ENCODE results near the gene FOXI1.
"Not testable (repeated sequence)": the region's sequence is repeated elsewhere in the genome, so short reads cannot be mapped to it uniquely, and the experiment has no call there.

FOXI1 gene

GRCh38 chr5:170094329-170094728 lies 11.4 kb upstream of the FOXI1 start:
- not testable (repeated sequence) for DNase-seq

DNA sequence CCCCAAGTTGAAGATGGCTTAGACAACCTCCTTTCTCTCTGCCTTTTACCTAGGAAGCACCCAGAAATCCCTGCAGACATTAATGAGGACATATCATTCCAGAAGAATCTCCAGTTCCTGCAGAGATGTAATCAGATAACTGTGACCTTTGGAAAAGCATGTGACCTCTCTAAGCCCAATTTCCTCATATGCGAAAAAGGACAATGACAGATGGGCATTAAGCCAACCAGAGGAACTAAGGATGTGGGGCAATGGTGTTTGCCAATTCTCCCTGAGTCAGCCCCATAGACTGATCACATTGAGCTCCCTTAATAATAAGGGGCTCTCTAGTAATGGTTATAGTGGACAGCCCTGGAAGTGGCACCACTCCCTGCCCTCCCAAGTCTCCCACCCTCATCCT lies 10.1 kb upstream of the FOXI1 start:
- no peak for DNase-seq

DNA sequence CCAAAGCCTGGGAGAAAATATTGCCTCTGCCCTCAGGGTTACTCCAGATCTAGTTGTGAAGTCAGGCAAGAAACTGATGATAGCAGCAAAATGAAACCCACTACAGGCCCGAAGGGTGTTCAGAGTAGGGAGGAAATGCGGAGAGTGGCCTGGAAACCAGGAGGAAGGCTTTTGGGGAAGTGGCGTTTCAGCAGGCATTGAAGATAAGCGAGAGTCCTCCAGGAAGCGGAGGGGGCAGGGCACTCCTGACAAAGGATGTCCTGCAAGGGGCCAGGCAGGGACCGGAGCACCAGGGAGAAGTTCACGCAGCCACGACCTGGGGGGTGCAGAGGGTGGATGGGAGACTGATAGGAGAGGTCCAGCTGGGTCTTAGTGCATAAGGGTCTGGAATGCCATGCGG lies 7.8 kb upstream of the FOXI1 start:
- DNase-seq, result no peak

GRCh38 chr5:170100066-170100943 lies 5.4 kb upstream of the FOXI1 start:
- DNase-seq, result peak; percentile 11

DNA sequence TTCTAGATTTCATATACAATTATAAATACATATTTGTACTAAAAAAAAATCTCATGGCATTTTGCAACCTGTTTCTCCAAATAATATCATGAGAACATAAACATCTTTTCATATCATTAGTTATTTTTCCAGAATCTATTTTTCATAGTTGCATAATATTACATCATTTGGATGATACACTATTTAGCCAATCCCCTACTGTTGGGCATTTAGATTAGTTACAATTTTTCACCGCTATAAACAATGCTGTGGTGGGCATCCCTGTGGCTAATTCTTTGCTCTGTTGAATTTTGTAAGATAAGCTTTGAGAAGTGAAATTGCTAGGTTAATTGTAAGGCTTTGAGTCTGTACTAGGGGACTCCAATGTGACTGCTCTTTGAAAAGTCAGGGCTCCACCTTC lies 2.2 kb upstream of the FOXI1 start:
- DNase-seq, result no peak

GRCh38 chr5:170104299-170104698 lies 1.4 kb upstream of the FOXI1 start:
- DNase-seq, result no peak

DNA sequence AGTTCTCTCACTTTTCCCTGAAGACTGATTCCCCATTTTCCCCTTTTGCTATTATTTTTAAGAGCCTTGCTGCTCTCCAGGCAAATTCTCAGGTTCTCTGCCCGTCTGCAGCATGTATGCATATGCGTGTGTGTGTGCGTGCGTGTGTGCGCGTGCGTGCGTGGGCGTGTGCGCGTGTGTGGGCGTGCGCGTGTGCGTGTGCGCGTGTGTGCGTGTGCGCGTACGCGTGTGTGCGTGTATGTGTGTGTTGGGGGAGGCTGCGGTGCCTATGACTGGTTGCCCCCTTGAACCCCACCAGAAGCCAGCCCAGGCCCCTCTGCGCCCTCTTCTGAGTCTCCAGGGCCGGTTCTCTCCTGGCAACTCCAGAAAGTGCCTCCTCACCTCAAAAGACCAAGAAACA lies 987 bp upstream of the FOXI1 start:
- no peak for DNase-seq

GRCh38 chr5:170107674-170108073 lies 2.0 kb downstream of the FOXI1 start:
- no peak for DNase-seq

- no peak for DNase-seq
Observed at GRCh38 chr5:170108266-170108785, 2.6 kb downstream of the FOXI1 start.

DNA sequence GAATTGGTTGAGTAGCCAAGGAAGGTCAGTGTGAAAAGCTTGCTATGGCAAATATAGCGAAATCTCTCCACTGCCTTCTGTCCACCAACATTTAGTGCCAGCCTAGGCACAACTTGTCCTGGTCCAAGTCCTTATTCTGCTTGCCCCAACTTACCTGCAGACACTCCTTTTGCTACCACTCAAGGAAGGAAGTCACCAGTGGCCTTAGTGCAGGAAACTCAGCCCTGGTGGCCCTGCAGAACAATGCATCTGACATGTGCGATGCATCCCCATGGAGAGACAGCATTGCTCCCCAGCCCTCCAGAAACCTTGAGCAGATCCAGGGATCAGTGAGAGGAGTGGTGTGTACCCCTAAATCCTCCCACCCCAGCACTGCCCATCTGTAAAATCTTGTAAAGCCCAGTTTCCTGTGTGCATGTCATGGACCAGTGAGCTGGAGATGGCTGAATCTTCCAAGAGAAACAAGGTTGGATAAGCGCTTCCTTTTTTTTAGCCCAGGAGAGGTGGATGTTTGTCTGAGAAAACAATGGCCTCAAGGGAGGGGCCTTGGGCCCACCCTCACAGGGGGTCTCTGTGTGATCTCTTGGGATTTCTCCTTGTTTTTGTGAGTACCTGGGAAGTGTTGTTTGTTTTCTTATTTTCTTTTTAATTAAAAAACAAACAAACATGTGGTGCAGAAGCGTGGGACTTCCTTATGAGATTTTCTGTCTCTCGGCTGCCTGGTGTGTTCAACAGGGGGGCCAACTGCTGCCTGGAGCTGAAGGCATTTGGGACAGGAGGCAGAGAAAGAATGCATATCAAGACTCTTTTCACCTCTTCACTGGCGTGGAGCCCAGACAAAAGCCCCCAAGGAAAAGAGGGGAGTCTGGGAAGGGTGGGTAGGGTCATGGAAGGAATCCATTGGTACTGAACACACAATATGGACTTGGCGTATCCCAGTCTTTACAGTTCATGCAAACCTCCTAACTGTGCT lies 3.6 kb downstream of the FOXI1 start:
- no peak for DNase-seq

- no peak for DNase-seq
Observed at GRCh38 chr5:170110403-170111087, 4.8 kb downstream of the FOXI1 start.

DNA sequence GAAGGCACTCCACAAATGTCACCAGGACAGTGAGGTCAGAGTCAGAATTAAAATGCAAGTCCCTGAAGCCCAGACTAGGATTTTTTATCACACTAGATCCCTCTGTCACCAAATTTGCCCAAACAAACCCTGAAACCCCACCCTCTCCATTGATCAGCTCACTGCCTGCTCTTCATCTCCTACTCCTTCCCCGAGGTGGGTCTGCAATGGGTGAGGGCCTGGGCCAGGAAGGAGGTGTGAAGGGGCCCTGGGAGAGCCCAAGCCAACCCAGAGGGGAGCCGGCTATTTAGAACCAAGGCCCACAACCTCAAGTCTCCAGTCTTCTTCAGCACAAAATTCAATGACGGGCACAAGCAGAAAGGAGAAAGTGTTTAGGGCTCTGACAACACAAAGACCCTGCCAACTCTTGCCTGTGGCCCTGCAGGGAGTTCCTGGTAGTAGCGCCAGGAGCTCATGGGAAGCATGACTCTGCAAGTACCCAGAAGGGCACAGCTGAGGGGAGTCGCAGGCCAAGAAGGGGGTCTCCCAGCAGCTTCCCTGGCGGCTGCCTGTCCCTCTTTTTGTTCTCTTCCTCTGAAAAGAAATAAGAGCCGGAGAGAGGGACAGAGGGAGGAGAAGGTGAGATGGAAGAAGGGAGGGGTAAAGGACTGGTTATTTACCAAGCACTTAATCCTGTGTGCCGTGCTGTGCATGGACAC lies 5.5 kb downstream of the FOXI1 start:
- DNase-seq, result no peak

- no peak for DNase-seq
Observed at GRCh38 chr5:170112876-170113521, 7.3 kb downstream of the FOXI1 start.

GRCh38 chr5:170113522-170113900 lies 7.8 kb downstream of the FOXI1 start:
- DNase-seq, result peak; percentile 65

GRCh38 chr5:170114271-170114670 lies 8.6 kb downstream of the FOXI1 start:
- no peak for DNase-seq

GRCh38 chr5:170115925-170116324 lies 10.2 kb downstream of the FOXI1 start:
- DNase-seq, result no peak

- DNase-seq, result no peak
Observed at GRCh38 chr5:170117736-170118135, 12.0 kb downstream of the FOXI1 start.

- no peak for DNase-seq
Observed at GRCh38 chr5:170120576-170120975, 14.9 kb downstream of the FOXI1 start.

- no peak for DNase-seq
Observed at GRCh38 chr5:170121321-170121720, 15.6 kb downstream of the FOXI1 start.

- DNase-seq, result no peak
Observed at GRCh38 chr5:170126061-170126460, 20.4 kb downstream of the FOXI1 start.

DNA sequence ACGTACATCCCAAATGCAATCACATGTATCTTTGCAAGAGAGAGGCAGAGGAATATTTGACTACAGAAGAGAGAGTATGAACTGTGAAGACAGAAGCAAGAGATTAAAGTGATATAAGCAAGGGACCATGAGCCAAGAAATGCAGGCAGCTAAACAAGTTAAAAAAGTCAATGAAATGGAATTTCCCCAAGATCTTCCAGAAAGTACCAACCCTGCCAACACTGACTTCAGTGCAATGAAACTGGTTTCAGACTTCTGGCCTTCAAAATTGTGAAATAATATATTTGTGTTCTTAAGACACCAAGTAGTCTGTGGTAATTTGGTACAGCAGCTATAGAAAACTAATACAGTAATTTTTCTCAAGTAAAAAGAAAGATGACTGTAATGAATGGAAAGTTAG lies 20.9 kb downstream of the FOXI1 start:
- DNase-seq, result no peak

- DNase-seq, result no peak
Observed at GRCh38 chr5:170131235-170131634, 25.5 kb downstream of the FOXI1 start.
